Astrocyte of the cerebellum (primary cell): ENCODE data around the gene TCP11.

Experiments
- DNase-seq: peaks from one replicate; pipeline ENCODE4 v3.0.0-alpha.2; 2011; ENCODE audit warnings: low read depth
- H3K4me3 ChIP-seq: 2 replicates; pipeline ENCODE4 v1.5.1; 2011; ENCODE audit warnings: mild to moderate bottlenecking, low read depth, low read length, moderate library complexity
- CTCF ChIP-seq: IDR thresholded peaks from 2 replicates; pipeline ENCODE4 v1.5.1; 2012; ENCODE audit warnings: low read length, low read depth, moderate library complexity, mild to moderate bottlenecking; ENCODE audit errors: missing control alignments
- in situ Hi-C: cut with HindIII; loops from 2 replicates; pipeline ENCODE4 v1.10.0; 2017; ENCODE audit warnings: low sequenced_read_pairs

Gene TCP11

GRCh38 chr6:35068644-35069043 is 72.5 kb downstream of the TCP11 start:
- in situ Hi-C loops, result no loop called here
- no peak for TF ChIP-seq CTCF
- no peak overlapping the region for H3K4me3 ChIP-seq
- no peak for DNase-seq

- no peak for DNase-seq
Measured at GRCh38 chr6:35068206-35068605, 72.9 kb downstream of the TCP11 start.

More at GRCh38 chr6:35068206-35068605, 72.9 kb downstream of the TCP11 start:
- in situ Hi-C loops, result no loop called here
- no peak overlapping the region for H3K4me3 ChIP-seq
- no peak for TF ChIP-seq CTCF
